ENCODE measurements around the gene ADAMTS1. TPM values are rescaled to one million over a fixed set of nuclear protein-coding genes. Genes with fewer than 3 reads are reported as not detected.

The ADAMTS1 gene
- total RNA-seq, 2 donors from 2014 or later, result 65.9 to 89.7 TPM

GRCh38 chr21:26815197-26815596 lies 30.0 kb downstream of the ADAMTS1 start:
- H3K36me3 ChIP-seq, result no peaks in the 10 kb centered on the region
- H3K4me1 ChIP-seq, result no peaks in the 10 kb centered on the region
- H3K27me3 ChIP-seq, result no peaks in the 10 kb centered on the region
- no peaks in the 10 kb centered on the region for H3K9me3 ChIP-seq
- no peak overlapping the region for H3K4me3 ChIP-seq
- no peak for TF ChIP-seq CTCF (IDR thresholded peaks at IDR 0.05)
- DNase-seq (ENCODE audit: low spot score), result no peak
- H3K27ac ChIP-seq, result peak overlapping the region; percentile 33 to 39

- Histone ChIP-seq H3K36me3 (no peaks in the 10 kb centered on the region), H3K27ac (peak overlapping the region in 1 of 2 donors; percentile 39), H3K9me3 (no peaks in the 10 kb centered on the region), H3K27me3 (no peaks in the 10 kb centered on the region), H3K4me3 (no peak overlapping the region), H3K4me1 (no peaks in the 10 kb centered on the region)
- no peak for DNase-seq (ENCODE audit: low spot score)
- TF ChIP-seq CTCF (IDR thresholded peaks at IDR 0.05), result no peak
These were observed 30.8 kb downstream of the ADAMTS1 start for GRCh38 chr21:26814386-26814785.

DNA sequence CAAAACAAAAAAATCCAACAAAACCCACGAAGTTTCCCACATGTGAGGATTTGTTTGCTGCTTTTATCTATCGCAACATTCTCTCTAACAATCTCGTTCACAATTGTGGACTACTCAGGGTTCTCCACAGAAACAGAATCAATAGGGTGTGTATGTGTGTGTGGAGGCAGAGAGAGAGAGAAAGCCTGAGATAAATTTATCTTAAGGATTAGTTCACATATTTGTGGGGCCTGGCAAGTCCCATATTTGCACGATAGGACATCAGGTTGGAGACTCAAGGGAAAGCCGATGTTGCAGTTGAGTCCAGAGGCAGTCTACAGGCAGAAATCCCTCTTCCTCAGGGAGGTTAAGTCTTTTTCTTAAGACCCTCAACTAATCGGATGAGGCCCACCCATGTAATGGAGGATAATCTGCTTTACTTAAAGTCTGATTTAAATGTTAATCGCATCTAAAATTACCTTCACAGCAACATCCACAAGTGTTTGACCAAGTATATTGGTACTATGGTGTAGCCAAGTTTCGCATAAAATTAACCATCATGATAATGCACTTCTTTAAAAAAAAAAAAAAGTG lies 31.7 kb downstream of the ADAMTS1 start:
- H3K36me3 ChIP-seq, result no peaks in the 10 kb centered on the region
- H3K27ac ChIP-seq, result no peak overlapping the region
- no peaks in the 10 kb centered on the region for H3K4me1 ChIP-seq
- TF ChIP-seq CTCF (IDR thresholded peaks at IDR 0.05), result no peak
- no peaks in the 10 kb centered on the region for H3K27me3 ChIP-seq
- no peaks in the 10 kb centered on the region for H3K9me3 ChIP-seq
- H3K4me3 ChIP-seq, result no peak overlapping the region
- no peak for DNase-seq (ENCODE audit: low spot score)

- no peak overlapping the region for H3K4me3 ChIP-seq
- H3K27ac ChIP-seq, result no peak overlapping the region
- TF ChIP-seq CTCF (IDR thresholded peaks at IDR 0.05), result no peak
- H3K4me1 ChIP-seq, result no peaks in the 10 kb centered on the region
- no peaks in the 10 kb centered on the region for H3K27me3 ChIP-seq
- no peaks in the 10 kb centered on the region for H3K36me3 ChIP-seq
- no peaks in the 10 kb centered on the region for H3K9me3 ChIP-seq
- DNase-seq (ENCODE audit: low spot score), result no peak
These were observed 33.0 kb downstream of the ADAMTS1 start for GRCh38 chr21:26812173-26812572.

GRCh38 chr21:26811482-26811881 lies 33.7 kb downstream of the ADAMTS1 start:
- Histone ChIP-seq H3K4me3 (no peak overlapping the region), H3K36me3 (no peaks in the 10 kb centered on the region), H3K4me1 (no peaks in the 10 kb centered on the region), H3K27me3 (no peaks in the 10 kb centered on the region), H3K9me3 (no peaks in the 10 kb centered on the region), H3K27ac (no peak overlapping the region)
- DNase-seq (ENCODE audit: low spot score), result no peak
- no peak for TF ChIP-seq CTCF (IDR thresholded peaks at IDR 0.05)
